Measurements from ENCODE around the gene ASH1L.
A peak's percentile ranks its signal among the peaks of the same experiment; 100 is the strongest.

DNA sequence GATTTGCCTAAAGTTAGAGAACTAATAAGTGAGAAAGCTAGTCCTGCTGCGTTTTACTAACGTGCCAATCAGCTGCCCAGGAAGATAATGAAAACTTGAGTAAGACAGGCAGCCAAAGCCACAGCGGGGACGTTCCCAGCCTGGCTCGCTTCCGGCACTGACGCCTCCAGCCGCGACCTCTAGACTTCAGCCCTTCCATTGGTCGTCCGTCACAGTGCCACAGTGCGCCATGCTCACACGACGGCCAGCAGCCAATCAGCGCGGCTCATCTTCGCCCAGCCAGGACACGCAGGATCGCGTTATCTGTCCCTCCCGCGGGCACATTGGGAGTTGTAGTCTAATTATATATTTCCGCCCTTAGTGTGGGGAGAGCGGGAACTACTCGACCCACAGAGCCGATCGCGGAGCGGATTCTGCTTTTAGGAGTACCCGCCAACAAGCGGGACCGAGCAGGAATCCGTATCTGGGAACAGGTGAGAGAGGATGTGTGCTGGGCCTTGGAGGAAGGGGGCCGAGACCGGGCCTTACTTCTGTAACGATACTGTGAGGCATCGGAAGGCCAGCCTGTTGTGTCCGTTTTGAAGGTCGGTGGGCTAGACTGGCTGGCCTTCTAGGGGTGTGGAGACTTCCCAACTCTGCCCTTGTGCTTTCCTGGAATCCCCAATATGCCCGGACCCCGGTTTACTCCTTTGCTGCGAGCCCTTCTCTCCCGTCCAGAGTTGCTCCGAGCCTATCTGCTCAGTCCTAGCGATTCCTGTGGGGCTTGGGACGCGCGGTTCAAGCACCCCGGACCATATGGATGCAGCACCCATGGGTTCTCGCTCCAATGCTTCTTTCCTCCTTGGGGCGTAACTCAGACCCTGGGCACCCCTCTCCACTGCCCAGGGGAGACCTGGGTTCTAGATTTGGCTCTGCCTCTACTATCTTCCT lies 253.8 kb downstream of the ASH1L start, which contains the start of gene FDPS:
- TF ChIP-seq EZH2 (IDR thresholded peaks at IDR 0.05) (no peak), POLR2A (IDR thresholded peaks at IDR 0.05; ENCODE audit: borderline replicate concordance, extremely low read depth, insufficient read depth, insufficient read length) (peak; percentile 95), EZH2phosphoT487 (IDR thresholded peaks at IDR 0.05; ENCODE audit: borderline replicate concordance) (no peak), POLR2AphosphoS5 (IDR thresholded peaks at IDR 0.05; ENCODE audit: low read depth, low read length) (peak; percentile 86)
- TF ChIP-seq, protein P1, sequence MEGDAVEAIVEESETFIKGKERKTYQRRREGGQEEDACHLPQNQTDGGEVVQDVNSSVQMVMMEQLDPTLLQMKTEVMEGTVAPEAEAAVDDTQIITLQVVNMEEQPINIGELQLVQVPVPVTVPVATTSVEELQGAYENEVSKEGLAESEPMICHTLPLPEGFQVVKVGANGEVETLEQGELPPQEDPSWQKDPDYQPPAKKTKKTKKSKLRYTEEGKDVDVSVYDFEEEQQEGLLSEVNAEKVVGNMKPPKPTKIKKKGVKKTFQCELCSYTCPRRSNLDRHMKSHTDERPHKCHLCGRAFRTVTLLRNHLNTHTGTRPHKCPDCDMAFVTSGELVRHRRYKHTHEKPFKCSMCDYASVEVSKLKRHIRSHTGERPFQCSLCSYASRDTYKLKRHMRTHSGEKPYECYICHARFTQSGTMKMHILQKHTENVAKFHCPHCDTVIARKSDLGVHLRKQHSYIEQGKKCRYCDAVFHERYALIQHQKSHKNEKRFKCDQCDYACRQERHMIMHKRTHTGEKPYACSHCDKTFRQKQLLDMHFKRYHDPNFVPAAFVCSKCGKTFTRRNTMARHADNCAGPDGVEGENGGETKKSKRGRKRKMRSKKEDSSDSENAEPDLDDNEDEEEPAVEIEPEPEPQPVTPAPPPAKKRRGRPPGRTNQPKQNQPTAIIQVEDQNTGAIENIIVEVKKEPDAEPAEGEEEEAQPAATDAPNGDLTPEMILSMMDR (IDR thresholded peaks at IDR 0.05 in 2 of 3, conservative IDR thresholded peaks at IDR 0.05 in 1 of 3; ENCODE audit: borderline replicate concordance in 1 of 3, insufficient read depth in 1 of 3, low read depth in 2 of 3, low read length in 2 of 3) = no peak
- TF ChIP-seq, protein P2, sequence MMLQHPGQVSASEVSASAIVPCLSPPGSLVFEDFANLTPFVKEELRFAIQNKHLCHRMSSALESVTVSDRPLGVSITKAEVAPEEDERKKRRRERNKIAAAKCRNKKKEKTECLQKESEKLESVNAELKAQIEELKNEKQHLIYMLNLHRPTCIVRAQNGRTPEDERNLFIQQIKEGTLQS (IDR thresholded peaks at IDR 0.05) = no peak
- TF ChIP-seq, protein P3, sequence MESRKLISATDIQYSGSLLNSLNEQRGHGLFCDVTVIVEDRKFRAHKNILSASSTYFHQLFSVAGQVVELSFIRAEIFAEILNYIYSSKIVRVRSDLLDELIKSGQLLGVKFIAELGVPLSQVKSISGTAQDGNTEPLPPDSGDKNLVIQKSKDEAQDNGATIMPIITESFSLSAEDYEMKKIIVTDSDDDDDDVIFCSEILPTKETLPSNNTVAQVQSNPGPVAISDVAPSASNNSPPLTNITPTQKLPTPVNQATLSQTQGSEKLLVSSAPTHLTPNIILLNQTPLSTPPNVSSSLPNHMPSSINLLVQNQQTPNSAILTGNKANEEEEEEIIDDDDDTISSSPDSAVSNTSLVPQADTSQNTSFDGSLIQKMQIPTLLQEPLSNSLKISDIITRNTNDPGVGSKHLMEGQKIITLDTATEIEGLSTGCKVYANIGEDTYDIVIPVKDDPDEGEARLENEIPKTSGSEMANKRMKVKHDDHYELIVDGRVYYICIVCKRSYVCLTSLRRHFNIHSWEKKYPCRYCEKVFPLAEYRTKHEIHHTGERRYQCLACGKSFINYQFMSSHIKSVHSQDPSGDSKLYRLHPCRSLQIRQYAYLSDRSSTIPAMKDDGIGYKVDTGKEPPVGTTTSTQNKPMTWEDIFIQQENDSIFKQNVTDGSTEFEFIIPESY (IDR thresholded peaks at IDR 0.05; ENCODE audit: extremely low read depth, insufficient replicate concordance, low read length) = peak; percentile 96

Measured in HCT116 (cell line).